Endothelial cell of umbilical vein (primary cell): Measurements from ENCODE around the gene AICDA. TPM values are rescaled to one million over a fixed set of nuclear protein-coding genes. Genes with fewer than 3 reads are reported as not detected.

Experiments
- BruUV-seq: library from RNA; stranded (reverse); fragments of 400-500 nt; replicated peaks from 2 replicates; lab custom pipeline; 2021; lab: Mats Ljungman, UMichigan
- CTCF ChIA-PET: fragments of 300-600, 350-600 bp; sonication (Branson Sonifier 250); formaldehyde crosslinking; loops from one replicate; lab custom pipeline; 2021; ENCODE audit warnings: antibody characterized with exemption, inconsistent platforms; lab: Charles Lee
- POLR2A ChIA-PET: fragments of 300-600, 350-600 bp; sonication (Branson Sonifier 250); formaldehyde crosslinking; loops from one replicate; lab custom pipeline; 2021; ENCODE audit warnings: antibody characterized with exemption, inconsistent platforms; lab: Charles Lee
- DNase-seq: peaks from one replicate; pipeline ENCODE4 v3.0.0-alpha.2; 2011; ENCODE audit warnings: low read depth, low spot score
- FAIRE-seq: peaks from 2 replicates; lab custom pipeline; 2011; peaks lifted over from hg19 to GRCh38; lab: Jason Lieb, UNC
- H2AFZ ChIP-seq: 2 replicates; pipeline ENCODE4 v1.6.0; 2012; ENCODE audit warnings: low read depth, low read length, control low read depth, inconsistent platforms
- H3K27ac ChIP-seq: 2 replicates; pipeline ENCODE4 v1.5.1; 2011; ENCODE audit warnings: low read depth, mild to moderate bottlenecking, control low read depth, low read length, moderate library complexity; ENCODE audit not compliant: insufficient read depth
- H3K27me3 ChIP-seq, 2 experiments: 2 replicates each; pipeline versions ENCODE4 v1.6.0 to v1.6.1; 2011; ENCODE audit warnings: low read length in 2 of 2, mixed read lengths in 1 of 2; ENCODE audit not compliant: control insufficient read depth in 2 of 2, insufficient read depth in 2 of 2
- H3K36me3 ChIP-seq, 2 experiments: 2 replicates in 1 of 2; 3 replicates in 1 of 2; pipeline ENCODE4 v1.5.1; 2011; ENCODE audit warnings: low read length in 2 of 2, mild to moderate bottlenecking in 1 of 2, moderate library complexity in 1 of 2; ENCODE audit not compliant: control insufficient read depth in 2 of 2, insufficient read depth in 2 of 2; ENCODE audit errors: extremely low read depth in 1 of 2
- H3K4me1 ChIP-seq: 3 replicates; pipeline ENCODE4 v1.5.1; 2011; ENCODE audit warnings: mild to moderate bottlenecking, low read length; ENCODE audit not compliant: control insufficient read depth, insufficient read depth; ENCODE audit errors: extremely low read depth
- H3K4me2 ChIP-seq: 2 replicates; pipeline ENCODE4 v1.6.1; 2011; ENCODE audit warnings: low read length, control low read depth, mixed read lengths; ENCODE audit not compliant: insufficient read depth
- H3K4me3 ChIP-seq, 3 experiments: fragments of 200-600 bp in 1 of 3; sonication (generic), shearing (Covaris generic) in 1 of 3; replicated peaks in 1 of 3; 2 replicates each; pipeline ENCODE4 v1.5.1; 2011 to 2016; ENCODE audit warnings: control low read depth in 3 of 3, low read length in 3 of 3, mild to moderate bottlenecking in 2 of 3, inconsistent platforms in 1 of 3, low read depth in 1 of 3, moderate library complexity in 1 of 3; ENCODE audit not compliant: insufficient read depth in 1 of 3
- H3K79me2 ChIP-seq: 2 replicates; pipeline ENCODE4 v1.6.0; 2012; ENCODE audit warnings: low read length, inconsistent platforms; ENCODE audit not compliant: control insufficient read depth, insufficient read depth
- H3K9ac ChIP-seq: replicated peaks from 2 replicates; pipeline ENCODE3; 2011; ENCODE audit warnings: low read length, control low read depth; ENCODE audit not compliant: insufficient read depth; ENCODE audit errors: extremely low read depth
- H3K9me1 ChIP-seq: replicated peaks from 3 replicates; pipeline ENCODE4 v1.6.0; 2011; ENCODE audit warnings: mild to moderate bottlenecking, low read length; ENCODE audit not compliant: control insufficient read depth, insufficient read depth; ENCODE audit errors: extremely low read depth
- H3K9me3 ChIP-seq: replicated peaks from 2 replicates; pipeline ENCODE4 v1.5.1; 2012; ENCODE audit warnings: low read length, inconsistent platforms; ENCODE audit not compliant: control insufficient read depth, insufficient read depth
- H4K20me1 ChIP-seq: replicated peaks from 2 replicates; pipeline ENCODE3; 2011; ENCODE audit warnings: mild to moderate bottlenecking, low read length; ENCODE audit not compliant: control insufficient read depth, insufficient read depth; ENCODE audit errors: extremely low read depth
- CTCF ChIP-seq, 2 donors: IDR thresholded peaks; 1 replicate in 1 of 2; 2 replicates in 1 of 2; pipeline ENCODE4 v1.5.1; 2011; ENCODE audit warnings: low read length in 2 of 2, mild to moderate bottlenecking in 2 of 2, moderate library complexity in 2 of 2, control low read depth in 1 of 2, inconsistent platforms in 1 of 2, low read depth in 1 of 2; ENCODE audit not compliant: insufficient read depth in 1 of 2; ENCODE audit errors: extremely low read depth in 1 of 2
- EZH2 ChIP-seq: IDR thresholded peaks from 2 replicates; pipeline ENCODE4 v1.6.1; 2012; ENCODE audit warnings: borderline replicate concordance, low read depth, mild to moderate bottlenecking, moderate library complexity, low read length, inconsistent platforms; ENCODE audit not compliant: severe bottlenecking
- FOS ChIP-seq: IDR thresholded peaks from 2 replicates; pipeline ENCODE4 v1.6.1; 2011; ENCODE audit warnings: mild to moderate bottlenecking, low read length, moderate library complexity, borderline replicate concordance; ENCODE audit not compliant: insufficient read depth
- GATA2 ChIP-seq: IDR thresholded peaks from 2 replicates; pipeline ENCODE4 v1.7.0; 2011; ENCODE audit warnings: low read depth, mild to moderate bottlenecking, moderate library complexity, mixed read lengths, low read length; ENCODE audit not compliant: insufficient read length, insufficient read depth
- JUN ChIP-seq: IDR thresholded peaks from 2 replicates; pipeline ENCODE4 v1.6.1; 2011; ENCODE audit warnings: borderline replicate concordance, low read depth; ENCODE audit not compliant: insufficient read length, insufficient read depth
- MAX ChIP-seq: IDR thresholded peaks from 2 replicates; pipeline ENCODE4 v1.6.1; 2011; ENCODE audit not compliant: insufficient read depth, insufficient read length
- MYC ChIP-seq: IDR thresholded peaks from one replicate; pipeline ENCODE4 v1.6.1; 2011; ENCODE audit warnings: mild to moderate bottlenecking, low read depth, low read length
- POLR2A ChIP-seq: IDR thresholded peaks from 2 replicates; pipeline ENCODE4 v1.6.1; 2012; ENCODE audit warnings: low read depth, mild to moderate bottlenecking, control low read depth, low read length
- POLR2AphosphoS5 ChIP-seq: IDR thresholded peaks from 2 replicates; pipeline ENCODE4 v1.6.1; 2012; ENCODE audit warnings: low read depth, mild to moderate bottlenecking, control low read depth, low read length, moderate library complexity; ENCODE audit not compliant: insufficient read depth
- dilution Hi-C: fragments of 300-500 bp; cut with MboI; formaldehyde crosslinking; loops from one replicate; pipeline ENCODE4 v1.15.0; 2019; ENCODE audit warnings: low sequenced_read_pairs; ENCODE audit not compliant: extremely low pct_ligation_motif_present
- intact Hi-C: fragments of 100-400 bp; cut with micrococcal nuclease; formaldehyde crosslinking; loops from one replicate; pipeline ENCODE4 v1.10.0; 2022
- polyA plus RNA-seq, 4 experiments: library from polyadenylated mRNA; depleted of rRNA in 3 of 4; stranded (reverse) in 3 of 4; unstranded in 1 of 4; fragments of >200 nt; gene quantifications; 2 replicates each; pipeline versions ENCODE4 v1.2.1 to v1.2.3, GENCODE V29; 2011 to 2012; ENCODE audit warnings: missing spikeins in 1 of 4
- total RNA-seq: library from RNA; stranded (reverse); gene quantifications from 2 replicates; pipeline ENCODE4 v1.2.3, GENCODE V29; 2021

The AICDA gene
- total and polyA plus RNA-seq, 2 donors (not counting 3 experiments of a cell fraction or from before 2014, with no cell fraction given) = not detected

- Histone ChIP-seq H3K4me3 (no peak overlapping the region), H2AFZ (no peak overlapping the region), H3K9ac (no peak overlapping the region), H3K27ac (no peak overlapping the region), H3K4me1 (no peaks in the 10 kb centered on the region), H3K9me3 (no peaks in the 10 kb centered on the region), H3K36me3 (no peaks in the 10 kb centered on the region), H3K4me2 (no peak overlapping the region), H3K9me1 (no peaks in the 10 kb centered on the region), H3K79me2 (no peaks in the 10 kb centered on the region), H4K20me1 (no peaks in the 10 kb centered on the region), H3K27me3 (no peaks in the 10 kb centered on the region)
- ChIA-PET CTCF (interaction anchor here (1.0 to 2.0 kb wide), 3 partner anchors 10 to 52 kb away, joined by 3 to 12 read pairs (median 8); no protein-coding TSS in a partner anchor), POLR2A (no interaction called here)
- BruUV-seq = no TSS peak
- DNase-seq (no peak), FAIRE-seq (no peak)
- no peak for TF ChIP-seq POLR2AphosphoS5
- no peak for TF ChIP-seq FOS
- no peak for TF ChIP-seq MYC
- dilution Hi-C loops = no loop called here
- intact Hi-C loops = no loop called here
Observed at GRCh38 chr12:8596561-8596960, 16.1 kb downstream of the AICDA start.

GRCh38 chr12:8594072-8594471 lies 18.6 kb downstream of the AICDA start:
- no peaks in the 10 kb centered on the region for H3K9me1 ChIP-seq
- intact Hi-C loops (no loop called here), dilution Hi-C loops (no loop called here)
- no peak overlapping the region for H2AFZ ChIP-seq
- no peaks in the 10 kb centered on the region for H4K20me1 ChIP-seq
- no peaks in the 10 kb centered on the region for H3K9me3 ChIP-seq
- no peak overlapping the region for H3K9ac ChIP-seq
- no peak for FAIRE-seq
- H3K4me3 ChIP-seq = no peak overlapping the region
- H3K36me3 ChIP-seq = no peaks in the 10 kb centered on the region
- ChIA-PET CTCF (interaction anchor here (0.8 to 2.1 kb wide), 2 partner anchors 15 to 50 kb away, joined by 4 to 9 read pairs; no protein-coding TSS in a partner anchor), POLR2A (no interaction called here)
- H3K4me2 ChIP-seq = no peak overlapping the region
- H3K4me1 ChIP-seq = no peaks in the 10 kb centered on the region
- peaks cover 4 to 5% of the 10 kb centered on the region in 2 experiments for H3K27me3 ChIP-seq
- TF ChIP-seq MYC (no peak), GATA2 (no peak), POLR2A (no peak), MAX (no peak), EZH2 (no peak), JUN (no peak), CTCF (IDR thresholded peaks at IDR 0.05; ENCODE audit: extremely low read depth in 1 of 2, insufficient read depth in 1 of 2, low read depth in 1 of 2, low read length in 2 of 2) (no peak), POLR2AphosphoS5 (no peak), FOS (no peak)
- no peaks in the 10 kb centered on the region for H3K79me2 ChIP-seq
- no TSS peak for BruUV-seq
- DNase-seq = no peak
- no peak overlapping the region for H3K27ac ChIP-seq
